ENCODE data around the gene KIAA1328. TPM values are rescaled to one million over a fixed set of nuclear protein-coding genes. Genes with fewer than 3 reads are reported as not detected.
A peak's percentile ranks its signal among the peaks of the same experiment; 100 is the strongest.

The KIAA1328 gene
- total and polyA plus RNA-seq, 9 of the 15 experiments (the other 6 are each of a cell fraction or from before 2014, with no cell fraction given) = 4.0 to 8.6 (median 7.4) TPM

DNA sequence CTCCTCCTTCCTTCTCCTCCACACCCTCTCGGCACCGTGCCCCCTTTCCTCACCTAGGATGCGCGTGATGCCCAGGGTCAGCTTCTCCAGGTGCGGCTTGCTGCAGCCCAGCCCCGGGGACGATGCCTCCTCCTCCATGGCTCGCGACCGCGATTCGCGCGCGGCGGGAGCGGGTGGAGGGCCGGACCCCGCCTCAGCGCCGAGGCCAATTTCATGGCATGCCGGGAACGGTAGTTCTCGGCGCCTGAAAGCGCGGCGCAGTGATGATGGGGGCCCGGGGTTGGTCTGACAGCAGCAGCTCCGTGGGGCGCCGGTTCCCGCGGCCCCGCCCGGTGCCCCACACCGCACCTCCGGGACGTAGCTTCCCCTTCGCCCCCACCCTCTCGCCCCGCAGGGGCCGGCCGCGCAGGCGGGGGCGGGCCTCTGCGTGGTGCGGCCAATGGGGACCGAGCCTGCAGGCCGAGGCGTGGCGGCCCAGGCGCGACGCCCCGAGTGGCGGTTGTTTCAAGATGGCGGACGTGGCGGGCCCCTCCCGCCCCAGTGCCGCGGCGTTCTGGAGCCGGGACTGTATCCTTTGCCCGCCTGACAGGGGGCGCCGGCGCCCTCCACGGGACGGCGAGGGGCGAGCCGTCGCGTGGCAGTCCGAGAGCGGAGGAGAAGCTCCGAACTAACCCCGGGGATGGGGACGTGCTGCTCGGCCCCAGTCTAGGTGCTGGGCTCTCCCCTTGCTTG is at the start of gene KIAA1328, which contains the start of gene TPGS2 (continued):
- TF ChIP-seq, protein P1, sequence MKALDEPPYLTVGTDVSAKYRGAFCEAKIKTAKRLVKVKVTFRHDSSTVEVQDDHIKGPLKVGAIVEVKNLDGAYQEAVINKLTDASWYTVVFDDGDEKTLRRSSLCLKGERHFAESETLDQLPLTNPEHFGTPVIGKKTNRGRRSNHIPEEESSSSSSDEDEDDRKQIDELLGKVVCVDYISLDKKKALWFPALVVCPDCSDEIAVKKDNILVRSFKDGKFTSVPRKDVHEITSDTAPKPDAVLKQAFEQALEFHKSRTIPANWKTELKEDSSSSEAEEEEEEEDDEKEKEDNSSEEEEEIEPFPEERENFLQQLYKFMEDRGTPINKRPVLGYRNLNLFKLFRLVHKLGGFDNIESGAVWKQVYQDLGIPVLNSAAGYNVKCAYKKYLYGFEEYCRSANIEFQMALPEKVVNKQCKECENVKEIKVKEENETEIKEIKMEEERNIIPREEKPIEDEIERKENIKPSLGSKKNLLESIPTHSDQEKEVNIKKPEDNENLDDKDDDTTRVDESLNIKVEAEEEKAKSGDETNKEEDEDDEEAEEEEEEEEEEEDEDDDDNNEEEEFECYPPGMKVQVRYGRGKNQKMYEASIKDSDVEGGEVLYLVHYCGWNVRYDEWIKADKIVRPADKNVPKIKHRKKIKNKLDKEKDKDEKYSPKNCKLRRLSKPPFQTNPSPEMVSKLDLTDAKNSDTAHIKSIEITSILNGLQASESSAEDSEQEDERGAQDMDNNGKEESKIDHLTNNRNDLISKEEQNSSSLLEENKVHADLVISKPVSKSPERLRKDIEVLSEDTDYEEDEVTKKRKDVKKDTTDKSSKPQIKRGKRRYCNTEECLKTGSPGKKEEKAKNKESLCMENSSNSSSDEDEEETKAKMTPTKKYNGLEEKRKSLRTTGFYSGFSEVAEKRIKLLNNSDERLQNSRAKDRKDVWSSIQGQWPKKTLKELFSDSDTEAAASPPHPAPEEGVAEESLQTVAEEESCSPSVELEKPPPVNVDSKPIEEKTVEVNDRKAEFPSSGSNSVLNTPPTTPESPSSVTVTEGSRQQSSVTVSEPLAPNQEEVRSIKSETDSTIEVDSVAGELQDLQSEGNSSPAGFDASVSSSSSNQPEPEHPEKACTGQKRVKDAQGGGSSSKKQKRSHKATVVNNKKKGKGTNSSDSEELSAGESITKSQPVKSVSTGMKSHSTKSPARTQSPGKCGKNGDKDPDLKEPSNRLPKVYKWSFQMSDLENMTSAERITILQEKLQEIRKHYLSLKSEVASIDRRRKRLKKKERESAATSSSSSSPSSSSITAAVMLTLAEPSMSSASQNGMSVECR (CRISPR knock-in tag; IDR thresholded peaks at IDR 0.05) = 0 out of 2 replicates have a peak, but pooled peaks have one; percentile 25
- TF ChIP-seq ZNF75A (CRISPR knock-in tag; IDR thresholded peaks at IDR 0.05) (no peak), ETV1 (tag; conservative IDR thresholded peaks at IDR 0.05; ENCODE audit: low read depth) (no peak), BCOR (IDR thresholded peaks at IDR 0.05) (peak; percentile 38; the same call in 1 of the 2 replicates), TGIF2 (CRISPR knock-in tag; IDR thresholded peaks at IDR 0.05) (no peak; the same call in 1 of the 2 replicates), CSDE1 (IDR thresholded peaks at IDR 0.05) (no peak), TRIM28 (IDR thresholded peaks at IDR 0.05) (no peak; the same call in 1 of the 2 replicates), CUX1 (CRISPR knock-in tag; IDR thresholded peaks at IDR 0.05) (no peak), HSF4 (CRISPR knock-in tag; IDR thresholded peaks at IDR 0.05; ENCODE audit: borderline replicate concordance) (no peak), MIER1 (IDR thresholded peaks at IDR 0.05; ENCODE audit: low read depth) (no peak), ZNF764 (CRISPR knock-in tag; IDR thresholded peaks at IDR 0.05; ENCODE audit: low read depth) (no peak), ZNF24 (IDR thresholded peaks at IDR 0.05) (0 out of 2 replicates have a peak, but pooled peaks have one; percentile 4), ZNF197 (CRISPR knock-in tag; IDR thresholded peaks at IDR 0.05; ENCODE audit: low read depth) (no peak), ZNF311 (CRISPR knock-in tag; IDR thresholded peaks at IDR 0.05) (no peak), MTF1 (CRISPR knock-in tag; IDR thresholded peaks at IDR 0.05; ENCODE audit: borderline replicate concordance) (no peak), HDAC8 (tag; IDR thresholded peaks at IDR 0.05) (peak; percentile 27; the same call in 1 of the 2 replicates), ZNF695 (CRISPR knock-in tag; IDR thresholded peaks at IDR 0.05) (no peak), PTRF (tag; IDR thresholded peaks at IDR 0.05) (no peak), ZNF583 (CRISPR knock-in tag; IDR thresholded peaks at IDR 0.05) (0 out of 2 replicates have a peak, but pooled peaks have one; percentile 9), ZNF589 (CRISPR knock-in tag; IDR thresholded peaks at IDR 0.05; ENCODE audit: low read depth) (no peak), CBFA2T3 (IDR thresholded peaks at IDR 0.05) (no peak)

All from K562 (cell line).